H9 (cell line): ENCODE results near the gene AGK. TPM values are rescaled to one million over a fixed set of nuclear protein-coding genes. Genes with fewer than 3 reads are reported as not detected.

ENCODE experiments used
- DNase-seq: peaks from one replicate; pipeline ENCODE4 v3.0.0-alpha.2; 2017
- H2AFZ ChIP-seq: one replicate; pipeline ENCODE4 v1.6.1; 2013; ENCODE audit warnings: mild to moderate bottlenecking, low read length, control low read depth, moderate library complexity
- H2AK5ac ChIP-seq: 2 replicates; pipeline ENCODE4 v1.6.1; 2013; ENCODE audit warnings: low read length, control low read depth, mixed read lengths; ENCODE audit not compliant: insufficient read length
- H2BK120ac ChIP-seq: one replicate; pipeline ENCODE4 v1.6.1; 2013; ENCODE audit warnings: low read depth, mild to moderate bottlenecking, low read length, control low read depth, inconsistent platforms; ENCODE audit not compliant: poor library complexity, severe bottlenecking
- H2BK12ac ChIP-seq: 2 replicates; pipeline ENCODE4 v1.6.1; 2013; ENCODE audit warnings: low read length, control low read depth, mixed read lengths, low read depth; ENCODE audit not compliant: insufficient read length
- H2BK15ac ChIP-seq: 2 replicates; pipeline ENCODE4 v1.6.1; 2013; ENCODE audit warnings: low read depth, low read length, control low read depth
- H2BK20ac ChIP-seq: one replicate; pipeline ENCODE4 v1.6.1; 2013; ENCODE audit warnings: low read depth, mild to moderate bottlenecking, low read length, control low read depth, inconsistent platforms; ENCODE audit not compliant: poor library complexity, severe bottlenecking
- H2BK5ac ChIP-seq: 2 replicates; pipeline ENCODE4 v1.6.1; 2013; ENCODE audit warnings: low read length, control low read depth, mixed read lengths; ENCODE audit not compliant: insufficient read length
- H3K14ac ChIP-seq: 2 replicates; pipeline ENCODE4 v1.6.1; 2013; ENCODE audit warnings: low read length, control low read depth; ENCODE audit not compliant: insufficient read depth
- H3K18ac ChIP-seq: 2 replicates; pipeline ENCODE4 v1.6.1; 2013; ENCODE audit warnings: low read depth, mild to moderate bottlenecking, mixed read lengths, low read length, control low read depth; ENCODE audit not compliant: insufficient read length
- H3K23ac ChIP-seq: 2 replicates; pipeline ENCODE4 v1.6.1; 2013; ENCODE audit warnings: low read length, control low read depth, mixed read lengths, low read depth; ENCODE audit not compliant: insufficient read length
- H3K23me2 ChIP-seq: 2 replicates; pipeline ENCODE4 v1.6.1; 2013; ENCODE audit warnings: low read depth, mild to moderate bottlenecking, mixed read lengths, low read length, control low read depth; ENCODE audit not compliant: insufficient read length, poor library complexity, severe bottlenecking
- H3K27ac ChIP-seq: 2 replicates; pipeline ENCODE4 v1.5.1; 2013; ENCODE audit warnings: low read length, control low read depth, mixed read lengths, low read depth; ENCODE audit not compliant: insufficient read length
- H3K27me3 ChIP-seq: 2 replicates; pipeline ENCODE4 v1.6.1; 2013; ENCODE audit warnings: low read length, control low read depth, inconsistent platforms; ENCODE audit not compliant: insufficient read depth
- H3K4ac ChIP-seq: 2 replicates; pipeline ENCODE4 v1.6.1; 2013; ENCODE audit warnings: low read depth, mild to moderate bottlenecking, control low read depth, inconsistent platforms, low read length, moderate library complexity
- H3K4me1 ChIP-seq: 2 replicates; pipeline ENCODE4 v1.6.1; 2013; ENCODE audit warnings: low read length, control low read depth, inconsistent platforms; ENCODE audit not compliant: insufficient read depth
- H3K4me2 ChIP-seq: 2 replicates; pipeline ENCODE4 v1.6.1; 2013; ENCODE audit warnings: low read length, control low read depth, mixed read lengths; ENCODE audit not compliant: insufficient read length, insufficient read depth
- H3K56ac ChIP-seq: 2 replicates; pipeline ENCODE4 v1.6.1; 2013; ENCODE audit warnings: low read depth, mild to moderate bottlenecking, mixed read lengths, low read length, control low read depth; ENCODE audit not compliant: insufficient read length
- H3K79me1 ChIP-seq: 2 replicates; pipeline ENCODE4 v1.6.1; 2013; ENCODE audit warnings: low read depth, mild to moderate bottlenecking, moderate library complexity, low read length, control low read depth, inconsistent platforms; ENCODE audit not compliant: insufficient read depth, poor library complexity, severe bottlenecking
- H3K79me2 ChIP-seq: 2 replicates; pipeline ENCODE4 v1.6.1; 2013; ENCODE audit warnings: low read length, control low read depth, inconsistent platforms; ENCODE audit not compliant: insufficient read depth
- H3K9ac ChIP-seq: 2 replicates; pipeline ENCODE4 v1.6.1; 2013; ENCODE audit warnings: low read length, control low read depth, mixed read lengths; ENCODE audit not compliant: insufficient read length; ENCODE audit errors: extremely low read depth
- H3K9me3 ChIP-seq: one replicate; pipeline ENCODE4 v1.6.1; 2013; ENCODE audit warnings: low read depth, low read length, inconsistent platforms; ENCODE audit not compliant: control insufficient read depth
- H3T11ph ChIP-seq: one replicate; pipeline ENCODE4 v1.6.1; 2013; ENCODE audit warnings: mild to moderate bottlenecking, low read length, control low read depth, inconsistent platforms
- H4K20me1 ChIP-seq: one replicate; pipeline ENCODE4 v1.6.1; 2013; ENCODE audit not compliant: control insufficient read depth, insufficient read length, insufficient read depth
- H4K5ac ChIP-seq: 2 replicates; pipeline ENCODE4 v1.6.1; 2013; ENCODE audit warnings: low read depth, mild to moderate bottlenecking, mixed read lengths, low read length, control low read depth; ENCODE audit not compliant: insufficient read length
- H4K8ac ChIP-seq: replicated peaks from 2 replicates; pipeline ENCODE4 v1.6.1; 2013; ENCODE audit warnings: low read length, control low read depth, mixed read lengths, low read depth; ENCODE audit not compliant: insufficient read length
- H4K91ac ChIP-seq: 2 replicates; pipeline ENCODE4 v1.6.1; 2013; ENCODE audit warnings: low read depth, mild to moderate bottlenecking, moderate library complexity, mixed read lengths, low read length, control low read depth; ENCODE audit not compliant: insufficient read length
- H3K27ac Mint-ChIP-seq, 3 experiments: 2 replicates in 2 of 3; 3 replicates in 1 of 3; pipeline ENCODE4 v1.8.0; 2020 to 2021; ENCODE audit warnings: mixed read lengths in 3 of 3, mild to moderate bottlenecking in 1 of 3, moderate library complexity in 1 of 3
- H3K27me3 Mint-ChIP-seq: 2 replicates; pipeline ENCODE4 v1.8.0; 2021; ENCODE audit warnings: low read depth, mild to moderate bottlenecking, moderate library complexity, mixed read lengths
- H3K36me3 Mint-ChIP-seq, 3 experiments: 2 replicates in 2 of 3; 3 replicates in 1 of 3; pipeline ENCODE4 v1.8.0; 2020 to 2021; ENCODE audit warnings: low read depth in 3 of 3, mixed read lengths in 3 of 3; ENCODE audit not compliant: insufficient read depth in 1 of 3
- H3K4me1 Mint-ChIP-seq, 2 experiments: 2 replicates each; pipeline ENCODE4 v1.8.0; 2020; ENCODE audit warnings: mixed read lengths in 2 of 2
- H3K4me3 Mint-ChIP-seq, 2 experiments: 2 replicates in 1 of 2; 3 replicates in 1 of 2; pipeline ENCODE4 v1.8.0; 2020 to 2021; ENCODE audit warnings: mild to moderate bottlenecking in 2 of 2, mixed read lengths in 2 of 2, moderate library complexity in 1 of 2
- H3K9me3 Mint-ChIP-seq, 2 experiments: 2 replicates in 1 of 2; 3 replicates in 1 of 2; pipeline ENCODE4 v1.8.0; 2020; ENCODE audit warnings: mild to moderate bottlenecking in 2 of 2, mixed read lengths in 2 of 2, moderate library complexity in 1 of 2
- CTCF ChIP-seq: fragments of 200-600 bp; sonication (generic); conservative IDR thresholded peaks from 3 replicates; pipeline ENCODE4 v1.8.0; 2021; ENCODE audit warnings: antibody characterized with exemption, mild to moderate bottlenecking
- WGBS: extraction: QIAGEN DNeasy Blood & Tissue Kit; methylation state at CpG from one replicate; pipeline ENCODE4 v1.1.7; 2013; ENCODE audit warnings: missing lambda C conversion rate, low lambda C conversion rate, mixed read lengths; ENCODE audit not compliant: insufficient read length; ENCODE audit errors: extremely low coverage; 5-methylcytosine and 5-hydroxymethylcytosine counted together
- total RNA-seq: library from RNA; stranded (reverse); gene quantifications from 2 replicates; pipeline ENCODE4 v1.2.1, GENCODE V29; 2021

The AGK gene
- total RNA-seq, 1 experiment from 2014 or later, result 35.1 TPM

GRCh38 chr7:141666071-141666470 lies 114.9 kb downstream of the AGK start:
- Histone ChIP-seq H3K23me2 (no peaks in the 10 kb centered on the region), H3K4me1 (no peaks in the 10 kb centered on the region), H3K9me3 (no peaks in the 10 kb centered on the region), H2AFZ (no peak overlapping the region), H3K56ac (no peak overlapping the region), H4K8ac (no peak overlapping the region), H2BK15ac (no peak overlapping the region), H3K4me2 (no peak overlapping the region), H3K18ac (no peak overlapping the region), H3K9ac (no peak overlapping the region), H4K20me1 (no peaks in the 10 kb centered on the region), H3K4ac (no peak overlapping the region), H2BK5ac (no peak overlapping the region), H2AK5ac (no peak overlapping the region), H3K27ac (no peak overlapping the region), H3T11ph (no peak overlapping the region), H3K23ac (no peak overlapping the region), H2BK12ac (no peak overlapping the region), H4K91ac (no peak overlapping the region), H4K5ac (no peak overlapping the region), H3K14ac (no peak overlapping the region), H2BK120ac (no peak overlapping the region), H3K79me2 (no peaks in the 10 kb centered on the region), H3K27me3 (no peaks in the 10 kb centered on the region), H3K79me1 (no peaks in the 10 kb centered on the region), H2BK20ac (no peak overlapping the region)
- no peak for TF ChIP-seq CTCF
- Mint-ChIP-seq H3K27ac (0 out of 7 replicates have a peak overlapping the region, but pooled peaks of 1 of the 3 experiments have one; percentile 4), H3K4me3 (no peak overlapping the region), H3K9me3 (no peaks in the 10 kb centered on the region; a peak in 1 of 5 replicates), H3K36me3 (peaks cover 20 to 63% (median 55%) of the 10 kb centered on the region in 3 experiments; a peak in 6 of 7 replicates), H3K27me3 (no peaks in the 10 kb centered on the region), H3K4me1 (no peaks in the 10 kb centered on the region)
- no CpG with 5 or more reads among the region's 4 CpGs for WGBS
- no peak for DNase-seq
